Epidermal melanocyte (primary cell): ENCODE results near the gene IL1RAPL2.
"Not testable (repeated sequence)": the region's sequence is repeated elsewhere in the genome, so short reads cannot be mapped to it uniquely, and the experiment has no call there.

Experiments used
- DNase-seq: peaks from one replicate; pipeline ENCODE4 v3.0.0; 2011; ENCODE audit warnings: low spot score; ENCODE audit not compliant: insufficient read length

The IL1RAPL2 gene

DNA sequence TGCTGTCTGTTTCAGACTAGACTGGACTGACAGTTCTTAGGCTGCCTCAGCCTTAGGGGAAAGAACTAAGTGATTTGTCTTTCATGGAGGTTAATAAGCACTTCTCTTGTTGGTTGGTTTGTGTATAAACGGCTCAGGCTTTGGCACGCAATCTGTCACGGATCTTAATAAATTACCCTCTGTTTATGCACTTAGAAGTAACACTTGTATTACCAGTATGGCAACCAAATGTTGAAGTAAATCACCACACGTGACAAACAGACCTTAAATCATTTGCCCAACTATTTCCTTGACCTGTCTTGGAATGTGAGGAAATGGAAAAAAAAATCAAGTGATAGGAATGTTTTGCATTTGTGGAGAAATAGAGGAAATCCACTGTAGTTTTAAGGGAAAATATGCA lies 584.6 kb downstream of the IL1RAPL2 start:
- peak; percentile 32 for DNase-seq

DNA sequence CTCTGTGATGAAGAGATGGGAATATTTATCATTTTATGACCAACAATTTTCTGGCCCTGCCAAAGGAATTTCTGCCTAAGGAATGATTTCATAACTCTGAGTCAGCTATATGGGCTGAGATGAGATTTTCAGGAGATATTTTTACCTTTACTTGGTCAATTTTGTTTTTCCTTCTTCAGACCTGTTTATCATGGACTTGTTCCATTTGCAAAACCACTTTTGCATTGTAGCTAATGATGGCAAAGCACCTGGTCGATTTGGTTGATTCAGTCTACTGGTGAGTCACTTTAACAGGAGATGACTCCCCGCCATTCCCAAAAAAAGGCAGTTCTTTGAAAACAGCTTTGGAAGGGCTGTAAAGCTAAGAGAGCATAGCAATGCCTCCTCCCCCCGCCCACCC lies 601.2 kb downstream of the IL1RAPL2 start:
- DNase-seq: no peak

DNA sequence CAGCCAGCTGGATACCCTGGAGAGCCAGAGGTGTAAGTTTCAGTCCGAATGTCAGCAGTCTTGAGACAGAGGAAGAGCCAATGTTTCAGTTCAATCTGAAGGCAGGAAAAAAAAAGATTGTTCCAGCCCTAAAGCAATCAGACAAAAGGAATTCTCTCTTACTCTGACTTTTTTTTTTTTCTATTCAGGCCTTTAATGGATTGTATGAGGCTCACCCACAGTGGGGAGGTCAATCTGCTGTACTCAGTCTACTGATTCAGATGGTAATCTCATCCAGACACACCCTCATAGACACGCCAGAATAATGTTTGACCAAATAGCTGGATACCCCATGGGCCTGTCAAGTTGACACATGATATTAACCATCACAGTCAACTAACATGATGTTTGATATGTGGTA lies 602.6 kb downstream of the IL1RAPL2 start:
- no peak for DNase-seq

GRCh38 chrX:105173071-105173470 lies 607.1 kb downstream of the IL1RAPL2 start:
- DNase-seq: no peak

DNA sequence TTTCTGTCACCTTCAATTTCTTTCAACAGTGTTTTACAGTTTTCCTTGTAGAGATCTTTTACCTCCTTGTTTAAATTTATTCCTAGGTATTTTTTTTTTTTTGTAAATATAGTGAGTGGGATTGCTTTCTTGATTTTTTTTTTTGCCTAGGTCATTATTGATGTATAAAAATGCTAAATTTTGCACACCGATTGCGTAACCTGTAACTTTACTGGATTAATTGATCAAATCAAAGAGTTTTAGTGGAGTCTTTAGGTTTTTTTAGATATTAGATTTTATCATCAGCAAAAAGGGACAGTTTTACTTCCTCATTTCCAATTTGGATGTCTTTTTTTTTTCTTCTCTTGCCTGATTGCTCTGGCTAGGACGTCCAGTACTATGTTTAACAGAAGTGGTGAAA lies 613.6 kb downstream of the IL1RAPL2 start:
- no peak for DNase-seq

- DNase-seq: no peak
These were observed 623.1 kb downstream of the IL1RAPL2 start for GRCh38 chrX:105189093-105189492.

GRCh38 chrX:105190252-105190853 lies 624.4 kb downstream of the IL1RAPL2 start:
- no peak for DNase-seq

DNA sequence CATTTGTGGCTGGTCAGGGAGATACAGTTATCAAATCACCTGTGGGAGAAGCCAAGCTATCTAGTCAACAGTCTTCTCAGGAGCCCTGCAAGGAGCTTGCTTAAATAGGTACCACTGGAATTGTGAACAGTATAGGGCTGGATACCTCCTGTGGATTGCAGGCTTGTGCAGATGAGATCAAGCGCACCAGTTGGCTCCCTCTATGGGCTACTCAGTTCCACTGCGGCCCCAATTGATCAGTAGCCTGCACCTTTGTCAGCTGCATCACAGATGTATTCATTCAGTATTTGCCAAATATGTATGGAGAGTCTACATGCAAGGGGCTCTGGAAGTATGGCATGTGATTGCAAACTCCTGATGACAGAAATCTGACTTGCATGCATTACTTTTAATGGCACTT lies 625.9 kb downstream of the IL1RAPL2 start:
- no peak for DNase-seq

GRCh38 chrX:105209406-105209805 lies 643.4 kb downstream of the IL1RAPL2 start:
- DNase-seq: no peak

DNA sequence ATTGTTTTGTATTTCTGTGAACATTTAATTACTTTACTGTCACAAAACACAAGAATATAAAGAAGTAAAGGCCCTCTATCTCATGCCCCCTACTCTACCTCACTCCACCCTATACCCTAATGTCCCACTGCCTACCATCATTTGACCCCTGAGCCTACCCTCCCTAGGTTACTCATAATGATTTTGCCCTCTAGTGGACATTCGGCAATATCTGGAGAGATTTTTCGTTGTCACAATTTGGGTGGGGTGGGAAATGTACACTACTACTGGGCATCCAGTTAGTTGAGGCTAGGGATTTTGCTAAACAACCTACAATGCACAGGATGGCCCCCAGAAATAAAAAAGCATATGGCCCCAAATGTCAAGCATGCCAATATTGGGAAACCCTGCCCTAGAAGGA lies 644.3 kb downstream of the IL1RAPL2 start:
- no peak for DNase-seq

DNA sequence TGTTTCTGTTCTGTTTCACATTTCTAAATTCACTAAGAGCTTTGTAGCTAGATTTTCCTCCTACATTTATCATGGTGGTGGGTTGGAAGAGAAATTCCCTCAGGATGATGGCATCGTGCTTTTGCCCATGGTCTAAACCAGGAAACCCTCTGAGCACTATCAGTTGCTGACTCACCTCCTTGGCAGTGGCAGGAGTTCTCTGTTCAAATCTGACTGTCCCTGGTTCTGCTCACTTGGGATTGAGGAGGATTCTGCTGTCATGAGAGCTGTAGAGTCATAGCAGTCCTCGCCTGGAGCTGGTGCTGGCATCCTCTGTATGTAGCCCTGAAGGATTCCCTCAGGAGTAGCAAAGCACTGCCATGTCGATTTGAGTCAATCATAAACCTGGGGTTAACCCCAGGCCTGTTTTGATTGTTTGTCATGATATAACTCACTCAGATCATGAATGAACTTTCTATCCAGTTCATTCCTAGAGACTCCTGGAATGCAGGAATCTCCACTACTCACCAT lies 645.1 kb downstream of the IL1RAPL2 start:
- DNase-seq: no peak

- DNase-seq: no peak
These were observed 653.7 kb downstream of the IL1RAPL2 start for GRCh38 chrX:105219454-105220401.

DNA sequence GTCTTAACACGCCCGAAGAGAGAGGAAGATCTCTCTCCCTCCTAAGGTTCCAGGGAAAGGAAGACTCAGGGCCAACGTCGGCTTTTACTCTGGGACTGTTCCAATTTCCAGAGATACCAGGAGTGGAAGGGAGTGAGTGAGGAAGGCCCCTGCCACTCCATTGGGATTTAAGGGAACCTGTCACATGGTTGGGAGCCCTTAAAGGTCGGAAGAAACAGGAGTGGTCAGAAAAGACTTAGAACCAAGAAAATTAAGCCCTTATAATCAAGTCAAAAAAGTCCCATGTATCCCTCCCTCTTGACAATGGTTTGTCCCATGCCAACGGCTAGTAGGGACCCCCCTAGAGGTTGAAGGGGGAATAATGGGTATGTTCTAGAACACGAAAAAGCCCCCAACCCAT lies 654.6 kb downstream of the IL1RAPL2 start, which contains the start of gene TEX13A:
Gene TEX13A, minus strand, starts transcription at position 59 of the 400 bp plus-strand sequence. CDS start 297 bp downstream, outside the sequence.
- DNase-seq: no peak

GRCh38 chrX:105221374-105221773 lies 655.4 kb downstream of the IL1RAPL2 start:
- no peak for DNase-seq

GRCh38 chrX:105226499-105226898 lies 660.5 kb downstream of the IL1RAPL2 start:
- no peak for DNase-seq

DNA sequence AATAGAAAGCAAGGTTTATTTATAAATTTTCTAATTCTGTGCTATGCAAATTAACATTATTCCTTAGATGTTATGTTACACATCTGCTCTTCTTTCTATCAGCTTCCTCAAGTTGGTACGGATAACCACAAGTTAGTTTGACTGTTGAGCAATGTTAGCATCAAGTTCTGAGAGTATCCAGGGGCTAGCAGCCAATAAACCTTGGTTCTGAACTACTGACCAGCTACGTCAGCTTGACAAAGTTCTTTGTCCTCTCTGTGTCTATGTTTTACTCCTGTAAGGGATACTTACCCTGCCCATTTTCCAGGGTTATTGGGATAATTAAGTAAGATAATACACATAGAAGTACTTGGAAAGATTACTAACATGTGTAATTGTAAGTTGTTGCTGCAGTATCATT lies 662.6 kb downstream of the IL1RAPL2 start:
- DNase-seq: no peak

DNA sequence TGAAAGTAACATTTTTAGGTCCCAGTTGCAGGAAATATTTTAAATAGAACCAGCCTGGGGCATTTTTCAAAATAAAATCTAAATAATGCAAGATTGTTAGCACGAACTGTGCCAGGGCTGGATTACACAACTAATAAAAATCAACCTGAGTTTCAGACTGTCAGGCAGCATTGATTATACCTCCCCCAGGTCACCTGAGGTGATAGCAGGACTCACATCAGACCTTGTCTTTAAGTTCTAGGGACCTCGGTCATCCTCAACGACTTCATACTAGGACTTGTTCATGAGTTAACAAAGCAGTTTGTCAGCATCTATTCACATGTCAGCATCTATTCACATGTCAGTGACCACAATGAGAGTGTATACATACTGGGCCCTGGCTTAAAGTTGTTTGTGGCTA lies 663.1 kb downstream of the IL1RAPL2 start:
- DNase-seq: no peak

DNA sequence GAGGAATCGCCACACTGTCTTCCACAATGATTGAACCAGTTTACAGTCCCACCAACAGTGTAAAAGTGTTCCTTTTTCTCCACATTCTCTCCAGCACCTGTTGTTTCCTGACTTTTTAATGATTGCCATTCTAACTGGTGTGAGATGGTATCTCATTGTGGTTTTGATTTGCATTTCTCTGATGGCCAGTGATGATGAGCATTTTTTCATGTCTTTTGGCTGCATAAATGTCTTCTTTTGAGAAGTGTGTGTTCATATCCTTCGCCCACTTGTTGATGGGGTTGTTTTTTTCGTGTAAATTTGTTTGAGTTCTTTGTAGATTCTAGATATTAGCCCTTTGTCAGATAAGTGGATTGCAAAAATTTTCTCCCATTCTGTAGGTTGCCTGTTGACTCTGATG lies 671.4 kb downstream of the IL1RAPL2 start:
- not testable (repeated sequence) for DNase-seq

DNA sequence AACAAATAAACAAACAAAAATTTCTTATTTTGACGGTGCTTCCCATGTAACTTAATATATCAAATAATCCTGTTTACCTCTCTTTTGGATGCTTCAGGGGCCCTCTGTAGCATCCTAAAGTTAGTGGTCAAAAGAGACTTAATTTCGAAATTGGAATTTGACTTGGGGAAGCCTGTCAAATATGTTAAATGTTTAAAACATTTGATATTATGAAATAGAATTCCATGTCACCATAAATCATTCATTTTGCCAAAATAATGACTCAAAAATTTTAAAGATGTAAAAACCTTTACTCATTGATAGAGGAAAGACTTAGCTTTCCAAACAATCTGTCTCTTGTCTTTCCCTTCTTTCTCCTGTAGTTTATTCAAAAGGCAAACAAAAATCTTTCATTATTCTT lies 675.1 kb downstream of the IL1RAPL2 start:
- no peak for DNase-seq

DNA sequence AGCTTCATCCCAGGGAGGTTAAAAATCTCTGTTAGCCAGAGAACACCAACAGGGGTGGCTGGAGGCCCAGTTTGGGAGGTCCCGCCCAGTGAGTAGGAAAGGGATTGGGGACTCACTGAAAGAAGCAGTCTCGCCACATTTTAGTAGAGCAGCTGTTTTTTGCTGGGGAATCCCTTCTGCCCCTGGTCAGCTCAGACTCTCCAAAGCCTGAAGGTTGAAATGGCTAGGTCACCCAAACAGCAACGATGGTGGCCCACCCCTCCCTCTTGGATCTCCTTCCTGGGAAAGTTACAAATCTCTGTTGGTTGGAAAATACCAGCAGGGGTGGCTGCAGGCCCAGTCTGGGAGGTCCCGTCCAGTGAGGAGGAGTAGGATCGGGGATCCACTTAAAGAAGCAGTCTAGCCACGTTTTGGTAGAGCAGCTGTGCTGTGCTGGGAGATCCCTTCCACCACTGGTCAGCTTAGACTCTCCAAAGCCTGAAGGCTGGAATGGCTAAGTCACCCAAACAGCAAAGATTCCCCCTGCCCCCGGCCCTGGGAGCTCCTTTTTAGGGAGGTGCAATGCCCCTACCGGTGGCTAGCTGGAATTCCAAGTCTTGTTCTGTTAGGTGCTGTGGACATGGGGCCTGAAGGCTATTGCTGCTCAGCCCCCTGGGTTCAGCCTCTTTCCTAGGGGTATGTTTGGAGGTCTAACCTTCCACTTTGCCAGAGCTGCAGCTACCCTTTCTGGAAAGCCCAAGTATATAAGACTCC lies 694.5 kb downstream of the IL1RAPL2 start:
- no peak for DNase-seq

GRCh38 chrX:105263171-105263570 lies 697.2 kb downstream of the IL1RAPL2 start:
- no peak for DNase-seq

DNA sequence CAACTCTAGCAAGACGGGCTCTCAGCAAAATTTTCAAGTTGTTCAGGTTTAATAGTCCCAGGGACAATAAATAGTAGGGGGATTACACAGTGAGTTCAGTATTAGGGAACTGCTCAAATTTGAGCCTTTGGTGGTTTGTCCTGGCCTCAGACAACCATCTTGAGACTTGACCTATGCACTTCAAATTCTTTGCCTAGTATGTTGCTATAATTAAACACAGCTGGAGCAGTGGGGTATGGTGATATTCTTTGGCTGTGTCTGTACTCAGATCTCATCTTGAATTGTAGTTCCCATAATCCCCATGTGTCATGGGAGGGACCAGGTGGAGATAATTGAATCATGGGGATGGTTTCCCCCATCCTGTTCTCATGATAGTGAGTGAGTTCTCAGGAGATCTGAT lies 697.8 kb downstream of the IL1RAPL2 start:
- no peak for DNase-seq
